HG03280 (cell line): Measurements from ENCODE around the gene ZNF460.

Experiments used
- ATAC-seq: cut with Tn5 transposase; IDR thresholded peaks from one replicate; pipeline ENCODE4 v1.9.1; 2021; ENCODE audit warnings: mild to moderate bottlenecking, moderate library complexity; ENCODE audit not compliant: unreplicated experiment

Gene ZNF460

GRCh38 chr19:57279418-57280164 lies 694 bp upstream of the ZNF460 start:
- peak; percentile 68 for ATAC-seq

DNA sequence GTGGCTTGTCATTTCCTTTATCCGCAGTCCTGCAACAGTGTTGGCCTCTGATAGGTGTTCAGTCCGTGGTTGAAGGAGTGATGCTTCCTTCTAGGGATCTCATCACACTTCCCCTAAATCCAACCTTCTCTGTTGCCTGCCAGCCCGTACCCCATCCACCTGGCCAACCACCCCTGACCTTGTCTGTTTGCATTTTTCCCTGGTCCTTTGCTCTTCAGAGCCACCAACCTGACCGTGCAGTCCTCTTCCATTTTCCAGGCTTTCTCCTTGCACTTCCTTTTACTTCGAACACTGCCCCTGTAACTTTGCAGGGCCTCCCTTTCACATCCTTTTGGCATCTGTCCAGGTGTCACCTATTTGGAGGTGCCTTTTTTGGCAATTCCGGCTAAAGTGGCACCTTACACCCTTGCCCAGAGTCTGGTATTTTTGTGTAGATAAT lies 696 bp downstream of the ZNF460 start:
- ATAC-seq: no peak

GRCh38 chr19:57282011-57282643 lies 1.8 kb downstream of the ZNF460 start:
- no peak for ATAC-seq

GRCh38 chr19:57288373-57288772 lies 8.1 kb downstream of the ZNF460 start:
- ATAC-seq: no peak

- no peak for ATAC-seq
Observed at GRCh38 chr19:57290970-57291369, 10.7 kb downstream of the ZNF460 start.

- ATAC-seq: no peak
Observed at GRCh38 chr19:57292547-57292946, 12.3 kb downstream of the ZNF460 start.

DNA sequence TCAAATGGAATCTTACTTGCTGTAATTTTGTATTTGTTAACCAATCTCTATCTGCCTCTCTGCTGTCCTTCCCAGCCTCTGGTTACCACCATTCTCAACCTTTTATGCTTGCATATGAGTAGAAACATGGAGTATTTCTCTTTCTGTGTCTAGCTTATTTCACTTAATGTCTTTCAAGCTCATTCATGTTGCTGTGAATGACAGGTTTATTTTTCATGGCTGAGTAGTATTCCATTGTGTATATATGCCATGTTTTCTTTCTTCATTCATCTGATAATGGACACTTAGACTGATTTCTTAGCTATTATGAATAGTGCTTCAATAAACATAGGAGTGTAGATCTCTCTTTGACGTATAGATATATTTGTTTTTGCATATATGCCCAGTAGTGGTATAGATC lies 13.4 kb downstream of the ZNF460 start:
- no peak for ATAC-seq

- no peak for ATAC-seq
Observed at GRCh38 chr19:57302020-57302465, 21.8 kb downstream of the ZNF460 start.

GRCh38 chr19:57302727-57303401 lies 22.6 kb downstream of the ZNF460 start:
- ATAC-seq: no peak

DNA sequence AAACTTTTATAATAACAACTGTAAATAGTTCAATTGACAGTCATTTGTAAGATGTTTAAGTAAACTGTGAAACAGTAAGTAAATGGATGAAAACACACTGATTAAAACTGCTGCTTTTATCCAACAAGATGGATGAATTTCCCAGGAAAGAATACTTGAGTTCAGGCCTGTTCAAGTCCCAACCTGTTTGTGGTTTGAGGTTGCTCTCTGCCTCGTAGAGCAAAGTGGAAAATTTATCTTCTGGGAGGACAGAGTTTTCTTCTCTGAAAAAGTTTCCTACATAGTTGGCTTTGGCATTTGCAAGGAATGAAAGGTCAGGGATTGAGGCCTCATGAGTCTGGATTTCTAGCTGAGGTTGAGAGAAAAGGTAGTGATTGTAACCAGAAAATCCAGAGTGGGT lies 24.8 kb downstream of the ZNF460 start:
- ATAC-seq: no peak

GRCh38 chr19:57308514-57308913 lies 28.2 kb downstream of the ZNF460 start:
- ATAC-seq: no peak

GRCh38 chr19:57310792-57311191 lies 30.5 kb downstream of the ZNF460 start:
- no peak for ATAC-seq

GRCh38 chr19:57314146-57314545 lies 33.9 kb downstream of the ZNF460 start:
- ATAC-seq: no peak

GRCh38 chr19:57317503-57317902 lies 37.2 kb downstream of the ZNF460 start:
- ATAC-seq: no peak

- ATAC-seq: peak; percentile 18
Observed at GRCh38 chr19:57319869-57320179, 39.5 kb downstream of the ZNF460 start.

DNA sequence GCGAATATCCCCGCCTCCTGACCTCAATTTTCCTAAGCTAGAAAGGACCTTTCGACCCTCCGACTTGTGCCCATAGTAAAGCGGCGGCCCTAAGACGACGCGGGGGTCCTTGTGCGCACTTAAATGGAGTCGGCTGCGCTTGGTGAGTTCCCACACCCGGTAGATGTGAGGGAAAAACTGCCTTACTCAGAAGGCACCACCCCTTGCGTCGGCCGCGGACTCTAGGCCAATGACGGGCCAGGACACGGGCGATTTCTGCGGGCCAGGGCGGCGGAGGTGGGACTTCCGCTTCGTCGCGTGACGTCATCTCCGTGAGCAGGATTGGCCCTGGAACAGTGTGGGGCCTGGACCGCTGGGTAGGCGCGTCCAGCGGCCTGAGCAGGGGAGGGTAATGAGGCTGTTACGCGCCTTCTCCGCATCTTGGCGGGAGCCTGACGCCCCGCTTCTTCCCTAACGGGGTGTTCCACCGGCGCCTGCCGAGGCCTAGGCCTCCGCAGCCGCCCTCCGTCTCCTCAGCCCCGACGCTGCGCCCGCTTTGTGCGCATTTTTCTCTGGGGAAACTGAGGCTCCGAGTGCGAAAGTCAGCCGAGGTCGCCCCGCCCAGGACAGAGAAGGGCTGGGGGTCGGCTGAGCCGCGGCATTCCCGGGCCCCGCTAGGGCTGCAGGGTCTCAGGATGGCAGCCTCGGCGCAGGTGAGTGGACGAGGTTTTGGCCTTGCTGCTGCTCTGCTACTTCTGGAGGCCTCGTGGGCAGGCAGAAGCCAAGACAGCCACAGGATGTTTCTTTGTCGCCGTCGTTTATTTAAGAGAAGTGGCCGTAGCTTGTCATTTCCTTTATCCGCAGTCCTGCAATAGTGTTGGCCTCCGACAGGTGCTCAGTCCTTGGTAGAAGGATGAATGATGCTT lies 40.1 kb downstream of the ZNF460 start, which contains the start of gene ZNF543:
ZNF543 (plus strand) TSS at position 293 of the 905 bp plus-strand sequence; CDS start at position 675, 382 bp downstream.
- peak; percentile 99 for ATAC-seq

DNA sequence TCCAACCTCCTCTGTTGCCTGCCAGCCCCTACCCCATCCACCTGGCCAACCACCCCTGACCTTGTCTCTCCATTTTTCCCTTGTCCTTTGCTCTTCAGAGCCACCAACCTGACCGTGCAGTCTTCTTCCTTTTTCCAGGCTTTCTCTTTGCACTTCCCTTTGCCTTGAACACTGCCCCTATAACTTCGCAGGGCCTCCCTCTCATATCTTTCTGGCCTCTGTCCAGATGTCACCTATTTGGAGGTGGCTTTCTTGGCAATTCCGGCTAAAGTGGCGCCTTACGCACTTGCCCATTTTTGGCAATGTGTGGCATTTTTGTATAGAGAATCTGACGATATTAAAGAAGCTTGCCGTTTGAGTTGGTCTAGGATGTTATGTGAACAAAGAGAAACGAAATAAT lies 40.8 kb downstream of the ZNF460 start:
- no peak for ATAC-seq

GRCh38 chr19:57321751-57322150 lies 41.5 kb downstream of the ZNF460 start:
- no peak for ATAC-seq

DNA sequence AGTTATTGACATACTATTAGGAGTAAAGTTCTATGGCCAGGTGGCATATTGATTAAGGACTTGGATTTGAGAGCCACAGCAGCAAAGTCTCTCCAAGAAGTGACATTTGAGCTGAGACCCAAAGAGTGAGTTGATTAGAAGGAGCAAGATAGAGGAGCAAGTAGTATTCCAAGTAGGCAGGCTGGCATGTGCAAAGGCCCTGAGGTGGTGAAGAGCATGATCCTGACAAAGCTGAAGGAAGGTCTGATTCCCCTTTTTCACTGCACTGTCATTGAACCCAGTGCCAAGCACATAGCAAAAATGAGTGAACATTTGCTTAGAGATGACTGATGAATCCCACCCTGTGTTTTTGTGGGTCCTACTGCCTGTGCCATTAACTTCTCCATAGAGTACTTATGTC lies 44.7 kb downstream of the ZNF460 start:
- ATAC-seq: no peak

GRCh38 chr19:57327993-57328392 lies 47.7 kb downstream of the ZNF460 start:
- ATAC-seq: no peak

DNA sequence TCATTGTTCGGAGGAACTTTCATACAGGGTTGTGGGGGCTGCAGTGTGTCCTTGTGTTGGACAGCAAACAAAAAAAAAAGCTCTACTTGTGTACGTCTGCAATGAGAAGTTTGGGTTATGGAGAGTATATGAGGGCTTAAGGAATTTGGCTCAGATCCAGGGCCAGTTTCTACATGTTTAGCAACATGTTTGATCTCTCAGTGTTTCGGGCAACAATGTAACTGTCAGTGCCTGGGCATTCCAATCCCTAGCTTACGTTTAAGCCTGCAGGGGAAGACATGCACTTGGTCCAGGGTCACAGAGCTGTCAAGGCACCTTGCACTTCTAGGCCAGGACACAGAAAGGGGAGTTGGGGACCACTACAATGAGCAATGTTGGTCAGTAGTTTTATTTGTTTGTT lies 53.9 kb downstream of the ZNF460 start:
- no peak for ATAC-seq
